Activated CD8-positive, alpha-beta T cell treated with anti-CD3 and anti-CD28 coated beads, Interleukin-2, amount 10 ng/mL, durations not matched to agents 7 days and 5 days (primary cell): ENCODE results near the gene GPR119. TPM values are rescaled to one million over a fixed set of nuclear protein-coding genes. Genes with fewer than 3 reads are reported as not detected.
"Not testable (repeated sequence)": the region's sequence is repeated elsewhere in the genome, so short reads cannot be mapped to it uniquely, and the experiment has no call there.

Source experiments
- ATAC-seq: fragments of 150-1000 bp; cut with Tn5 transposase; one replicate; pipeline ENCODE4 v1.10.0; 2021; ENCODE audit warnings: moderate library complexity
- CTCF ChIA-PET: fragments of 350-600 bp; sonication (Branson Sonifier 250); formaldehyde crosslinking; loops from one replicate; lab custom pipeline; 2021; ENCODE audit warnings: antibody characterized with exemption; lab: Charles Lee
- POLR2A ChIA-PET: fragments of 350-600 bp; sonication (Branson Sonifier 250); formaldehyde crosslinking; loops from one replicate; lab custom pipeline; 2021; ENCODE audit warnings: antibody characterized with exemption; lab: Charles Lee
- DNase-seq: peaks from one replicate; pipeline ENCODE4 v3.0.0-alpha.2; 2020
- H3K27ac Mint-ChIP-seq: one replicate; pipeline ENCODE4 v1.8.0; 2021; ENCODE audit warnings: mild to moderate bottlenecking, mixed read lengths
- H3K27me3 Mint-ChIP-seq: one replicate; pipeline ENCODE4 v1.8.0; 2021; ENCODE audit warnings: low read depth, mixed read lengths
- H3K36me3 Mint-ChIP-seq: one replicate; pipeline ENCODE4 v1.8.0; 2021; ENCODE audit warnings: low read depth, mixed read lengths
- H3K4me1 Mint-ChIP-seq: one replicate; pipeline ENCODE4 v1.8.0; 2021; ENCODE audit warnings: low read depth, mixed read lengths
- H3K4me3 Mint-ChIP-seq: one replicate; pipeline ENCODE4 v1.8.0; 2021; ENCODE audit warnings: mild to moderate bottlenecking, mixed read lengths
- H3K9me3 Mint-ChIP-seq: one replicate; pipeline ENCODE4 v1.8.0; 2022; ENCODE audit warnings: mixed read lengths; ENCODE audit not compliant: insufficient read depth
- total RNA-seq, 2 experiments: library from RNA; stranded (reverse); gene quantifications; one replicate each; pipeline ENCODE4 v1.2.3, GENCODE V29; 2021

GPR119 gene
- total RNA-seq, 2 experiments from 2014 or later, result not detected

DNA sequence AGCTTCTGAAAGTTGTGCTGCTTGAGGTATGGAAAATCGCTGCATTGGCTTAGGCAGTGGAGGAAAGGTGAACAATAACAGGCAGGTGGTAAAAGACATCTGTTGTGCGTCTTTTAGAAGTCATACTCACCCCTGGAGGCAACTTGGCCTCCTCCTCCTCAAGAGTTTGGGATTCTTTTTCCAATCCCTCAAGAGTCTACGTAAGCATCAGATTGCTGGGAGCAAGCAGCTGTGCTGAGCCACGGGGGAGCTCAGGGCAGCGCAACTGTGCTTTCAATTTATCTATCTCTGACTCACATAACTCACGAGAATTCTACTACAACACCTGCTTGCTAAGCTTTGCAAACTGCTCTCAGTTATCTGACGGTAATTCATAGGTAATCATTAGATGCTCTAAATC is 9.9 kb upstream of the GPR119 start:
- H3K36me3 Mint-ChIP-seq, result no peaks in the 10 kb centered on the region
- H3K9me3 Mint-ChIP-seq, result no peaks in the 10 kb centered on the region
- DNase-seq (no peak), ATAC-seq (no peak)
- H3K27me3 Mint-ChIP-seq, result peaks cover 15% of the 10 kb centered on the region
- CTCF ChIA-PET, result interaction anchor here (2.3 kb wide), 1 partner anchor 521 kb away, joined by 7 read pairs; no protein-coding TSS in a partner anchor
- H3K27ac Mint-ChIP-seq, result no peak overlapping the region
- H3K4me3 Mint-ChIP-seq, result no peak overlapping the region
- POLR2A ChIA-PET, result no interaction called here
- H3K4me1 Mint-ChIP-seq, result no peaks in the 10 kb centered on the region

GRCh38 chrX:130393451-130394074 is 8.1 kb upstream of the GPR119 start:
- DNase-seq (peak; percentile 20), ATAC-seq (no peak)
- ChIA-PET CTCF (interaction anchor here (2.3 kb wide), 1 partner anchor 523 kb away, joined by 7 read pairs; no protein-coding TSS in a partner anchor), POLR2A (no interaction called here)
- Mint-ChIP-seq H3K27ac (no peak overlapping the region), H3K4me1 (no peaks in the 10 kb centered on the region), H3K4me3 (no peak overlapping the region), H3K9me3 (no peaks in the 10 kb centered on the region), H3K27me3 (peaks cover 11% of the 10 kb centered on the region), H3K36me3 (no peaks in the 10 kb centered on the region)

DNA sequence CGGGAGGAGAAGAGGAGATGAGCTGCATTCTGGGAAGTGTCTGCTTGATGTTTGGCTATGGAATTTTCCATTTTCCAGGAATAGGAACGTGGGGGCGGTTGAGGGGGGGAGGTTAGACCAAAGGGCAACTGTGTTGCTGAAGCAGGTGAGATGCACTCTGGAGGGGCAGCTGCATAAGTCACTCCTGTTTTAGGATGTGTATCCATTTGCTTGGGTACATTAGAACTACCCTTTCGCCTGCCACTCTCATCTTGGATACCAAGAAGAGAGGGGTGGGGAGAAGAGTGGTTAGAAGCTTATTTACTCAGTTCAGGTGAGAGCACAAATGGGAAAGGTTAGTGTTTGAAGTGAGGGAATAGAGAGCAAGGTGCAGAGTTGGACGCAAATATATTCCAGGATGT is 934 bp upstream of the GPR119 start:
- Mint-ChIP-seq H3K27me3 (peaks cover 3% of the 10 kb centered on the region), H3K4me3 (no peak overlapping the region), H3K4me1 (no peaks in the 10 kb centered on the region), H3K36me3 (no peaks in the 10 kb centered on the region), H3K9me3 (no peaks in the 10 kb centered on the region), H3K27ac (no peak overlapping the region)
- CTCF ChIA-PET, result no interaction called here
- DNase-seq, result no peak
- no peak for ATAC-seq
- POLR2A ChIA-PET, result no interaction called here

- Mint-ChIP-seq H3K4me1 (no peaks in the 10 kb centered on the region), H3K27ac (no peak overlapping the region), H3K36me3 (no peaks in the 10 kb centered on the region), H3K9me3 (no peaks in the 10 kb centered on the region), H3K27me3 (peaks cover 3% of the 10 kb centered on the region), H3K4me3 (no peak overlapping the region)
- DNase-seq (no peak), ATAC-seq (no peak)
- CTCF ChIA-PET, result no interaction called here
- POLR2A ChIA-PET, result no interaction called here
These were observed 7.3 kb downstream of the GPR119 start for GRCh38 chrX:130378024-130378669.

DNA sequence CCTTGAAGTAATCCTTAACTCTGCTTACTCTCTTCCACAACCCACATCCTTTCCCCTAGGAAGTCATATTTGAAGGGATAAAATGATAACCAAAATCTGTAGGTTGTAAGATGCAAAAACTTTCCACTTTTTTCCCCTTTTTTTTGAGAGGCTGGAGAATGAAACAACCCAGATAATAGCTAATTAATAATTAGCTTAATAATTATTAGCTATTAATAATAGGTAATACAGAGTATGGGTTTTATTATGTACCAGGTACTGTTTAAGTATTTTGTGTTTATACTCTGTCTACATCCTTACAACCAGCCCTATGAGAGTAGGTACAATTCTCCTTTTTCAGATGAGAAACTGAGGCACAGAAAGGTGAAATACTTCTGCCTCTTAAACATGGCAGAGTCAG is 9.4 kb downstream of the GPR119 start:
- H3K27ac Mint-ChIP-seq, result no peak overlapping the region
- POLR2A ChIA-PET, result no interaction called here
- CTCF ChIA-PET, result no interaction called here
- DNase-seq, result no peak
- H3K4me1 Mint-ChIP-seq, result no peaks in the 10 kb centered on the region
- H3K27me3 Mint-ChIP-seq, result no peaks in the 10 kb centered on the region
- peaks cover 2% of the 10 kb centered on the region for H3K36me3 Mint-ChIP-seq
- H3K9me3 Mint-ChIP-seq, result no peaks in the 10 kb centered on the region
- no peak for ATAC-seq
- no peak overlapping the region for H3K4me3 Mint-ChIP-seq

- H3K27ac Mint-ChIP-seq, ATAC-seq, H3K4me1 Mint-ChIP-seq, CTCF ChIA-PET, H3K9me3 Mint-ChIP-seq, H3K27me3 Mint-ChIP-seq, DNase-seq, POLR2A ChIA-PET, H3K4me3 Mint-ChIP-seq: not testable (repeated sequence)
- peaks cover 26% of the 10 kb centered on the region for H3K36me3 Mint-ChIP-seq
These were observed 33.4 kb downstream of the GPR119 start for GRCh38 chrX:130352050-130352449.

DNA sequence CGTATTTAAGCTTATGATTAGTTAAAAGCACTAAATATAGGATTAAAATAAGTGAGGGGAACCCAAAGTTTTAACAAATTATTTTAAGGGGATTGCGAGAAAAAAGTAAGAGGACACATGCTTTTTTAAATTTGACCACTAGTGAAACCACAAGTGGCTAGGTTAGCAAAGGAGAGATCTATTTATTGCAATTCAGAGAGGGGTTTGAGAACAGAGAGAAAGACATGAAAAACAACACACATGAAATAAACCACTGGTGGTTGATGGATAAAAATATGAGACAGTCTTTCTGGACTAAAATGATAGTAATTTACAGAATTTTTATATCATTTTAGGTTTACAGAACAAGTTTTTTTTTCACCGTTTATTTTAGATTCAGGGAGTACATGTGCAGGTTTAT is 33.9 kb downstream of the GPR119 start:
- CTCF ChIA-PET, result no interaction called here
- Mint-ChIP-seq H3K4me1 (no peaks in the 10 kb centered on the region), H3K4me3 (no peak overlapping the region), H3K36me3 (peaks cover 23% of the 10 kb centered on the region), H3K9me3 (no peaks in the 10 kb centered on the region), H3K27me3 (no peaks in the 10 kb centered on the region), H3K27ac (no peak overlapping the region)
- DNase-seq, result no peak
- no peak for ATAC-seq
- POLR2A ChIA-PET, result no interaction called here

- H3K36me3 Mint-ChIP-seq, result peaks cover 17% of the 10 kb centered on the region
- ATAC-seq, result no peak
- no peaks in the 10 kb centered on the region for H3K9me3 Mint-ChIP-seq
- H3K4me1 Mint-ChIP-seq, result no peaks in the 10 kb centered on the region
- no peaks in the 10 kb centered on the region for H3K27me3 Mint-ChIP-seq
- H3K4me3 Mint-ChIP-seq, result no peak overlapping the region
- no peak for DNase-seq
- POLR2A ChIA-PET, result no interaction called here
- no peak overlapping the region for H3K27ac Mint-ChIP-seq
- CTCF ChIA-PET, result no interaction called here
These were observed 38.2 kb downstream of the GPR119 start for GRCh38 chrX:130347321-130347720.

GRCh38 chrX:130343411-130343810 is 42.1 kb downstream of the GPR119 start:
- CTCF ChIA-PET, result no interaction called here

DNA sequence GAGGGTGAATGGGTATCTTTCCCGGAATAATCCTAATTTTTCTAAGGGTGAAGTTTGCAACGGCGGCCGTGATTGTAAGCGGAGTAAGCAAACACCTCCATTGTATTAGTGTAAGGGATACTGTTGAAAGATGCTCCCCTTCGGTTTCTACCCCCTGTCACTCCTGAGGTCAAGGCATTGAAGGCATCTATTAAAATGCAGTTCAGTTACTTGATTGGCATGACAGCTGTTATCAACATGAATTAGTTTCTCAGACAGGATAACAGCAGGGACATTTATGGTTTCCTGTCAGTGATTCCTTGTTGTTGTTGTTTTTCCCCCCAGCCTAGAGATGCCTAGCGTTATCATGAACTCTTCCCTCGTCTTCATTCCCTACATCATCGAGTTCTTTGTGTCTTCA is 45.2 kb downstream of the GPR119 start:
- no peak for ATAC-seq
- H3K4me3 Mint-ChIP-seq, result peak overlapping the region; percentile 90
- peak overlapping the region; percentile 97 for H3K27ac Mint-ChIP-seq
- CTCF ChIA-PET, result no interaction called here
- POLR2A ChIA-PET, result interaction anchor here (0.6 to 1.6 kb wide), 4 partner anchors 8 to 562 kb away, joined by 3 to 5 read pairs (median 4); partner anchors contain the start of genes ENOX2 and ZNF280C
- H3K36me3 Mint-ChIP-seq, result peaks cover 4% of the 10 kb centered on the region
- H3K9me3 Mint-ChIP-seq, result no peaks in the 10 kb centered on the region
- H3K4me1 Mint-ChIP-seq, result peaks cover 20% of the 10 kb centered on the region
- no peaks in the 10 kb centered on the region for H3K27me3 Mint-ChIP-seq
- DNase-seq, result no peak

More at GRCh38 chrX:130343411-130343810, 42.1 kb downstream of the GPR119 start:
- Mint-ChIP-seq H3K36me3 (peaks cover 4% of the 10 kb centered on the region), H3K4me3 (no peak overlapping the region), H3K9me3 (no peaks in the 10 kb centered on the region), H3K27ac (no peak overlapping the region), H3K27me3 (no peaks in the 10 kb centered on the region), H3K4me1 (peaks cover 20% of the 10 kb centered on the region)
- POLR2A ChIA-PET, result no interaction called here
- DNase-seq (no peak), ATAC-seq (no peak)

DNA sequence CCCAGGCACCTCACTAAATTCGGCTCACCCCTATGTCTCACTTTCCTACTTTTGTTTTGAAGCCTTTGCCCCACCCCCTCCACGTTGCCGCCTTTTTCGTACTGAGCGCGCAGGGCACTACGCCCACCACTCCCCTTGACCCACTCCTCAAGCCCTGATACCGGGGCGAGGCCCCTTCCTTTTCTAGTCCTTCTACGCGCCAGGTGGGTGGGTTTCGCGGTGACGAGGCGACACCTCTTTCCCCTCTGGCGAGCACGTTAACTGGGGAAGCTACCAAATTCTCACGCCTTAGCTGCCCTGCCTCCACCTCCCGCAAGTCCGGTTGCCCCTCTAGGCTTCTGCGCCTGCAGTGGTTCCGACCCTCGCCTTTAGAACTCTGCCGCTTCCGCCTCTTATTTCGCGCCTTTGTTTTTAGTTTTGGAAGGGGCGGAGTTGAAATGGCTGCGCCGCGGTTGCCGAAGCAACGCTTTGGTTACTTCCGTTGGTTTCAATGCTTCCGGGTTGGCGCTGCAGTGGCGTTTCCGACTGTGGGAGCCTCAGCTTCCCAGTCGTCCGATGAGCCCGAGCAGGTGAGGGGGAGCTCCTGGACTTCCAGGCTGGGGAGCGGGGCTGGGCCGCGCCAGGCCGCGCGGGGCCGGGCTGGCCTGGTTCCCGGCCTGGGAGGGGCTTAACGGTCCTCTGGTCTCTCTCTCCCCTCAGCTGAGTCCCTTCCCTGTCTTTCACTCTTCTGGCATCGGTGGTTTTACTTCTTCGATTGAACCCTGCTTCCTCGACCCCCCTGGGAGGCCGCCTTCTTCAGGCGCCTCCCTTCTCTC is 45.9 kb downstream of the GPR119 start, which contains the start of gene SLC25A14:
Gene SLC25A14, plus strand, starts transcription at position 512 of the 815 bp plus-strand sequence. CDS start 360 bp downstream, outside the sequence.
- H3K9me3 Mint-ChIP-seq, result no peaks in the 10 kb centered on the region
- peak within 1 kb of the TSS; percentile 90 for H3K4me3 Mint-ChIP-seq
- ChIA-PET CTCF (no interaction called here), POLR2A (interaction anchor here (0.6 to 1.6 kb wide), 5 partner anchors 8 to 563 kb away, joined by 3 to 5 read pairs (median 4); partner anchors contain the start of genes ENOX2 and ZNF280C)
- ATAC-seq, result peak; percentile 87
- peaks cover 20% of the 10 kb centered on the region for H3K4me1 Mint-ChIP-seq
- peaks cover 3% of the 10 kb centered on the region for H3K36me3 Mint-ChIP-seq
- H3K27ac Mint-ChIP-seq, result peak within 1 kb of the TSS; percentile 97
- H3K27me3 Mint-ChIP-seq, result no peaks in the 10 kb centered on the region
- peak; percentile 84 for DNase-seq
